Measurements from ENCODE around the gene ZNF502.

Gene ZNF502

DNA sequence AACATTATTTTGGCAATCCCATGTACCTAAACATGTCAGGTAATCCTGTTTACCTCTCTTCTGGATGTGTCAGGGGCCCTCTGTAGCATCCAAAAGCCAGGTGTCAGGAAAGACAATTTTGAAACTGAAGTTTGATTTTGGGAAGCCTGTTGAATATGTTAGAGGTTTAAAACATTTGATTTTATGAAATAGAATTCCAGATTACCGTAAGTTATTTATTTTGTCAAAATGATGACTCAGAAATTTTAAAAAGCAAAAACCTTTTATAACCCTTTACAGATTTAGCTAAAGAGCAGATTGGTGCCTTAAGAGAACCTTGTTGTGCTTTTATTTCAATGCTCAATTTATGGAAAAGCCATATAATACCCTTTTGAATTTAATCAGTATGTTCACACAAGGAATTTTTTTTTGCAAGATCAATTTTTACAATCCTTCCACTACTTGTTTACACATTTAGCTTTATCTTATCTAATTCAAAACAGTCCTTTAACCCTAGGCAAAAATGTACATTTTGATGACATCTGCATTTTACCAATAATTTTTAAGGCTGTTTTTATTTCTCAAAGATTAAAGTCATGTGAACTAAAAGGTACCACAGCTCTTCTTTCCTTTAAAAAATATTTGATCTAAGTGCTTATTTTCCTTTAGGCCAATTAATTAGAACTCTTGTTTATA lies 59.1 kb downstream of the ZNF502 start:
- DNase-seq (ENCODE audit: low read depth in 2 of 2): no peak

DNA sequence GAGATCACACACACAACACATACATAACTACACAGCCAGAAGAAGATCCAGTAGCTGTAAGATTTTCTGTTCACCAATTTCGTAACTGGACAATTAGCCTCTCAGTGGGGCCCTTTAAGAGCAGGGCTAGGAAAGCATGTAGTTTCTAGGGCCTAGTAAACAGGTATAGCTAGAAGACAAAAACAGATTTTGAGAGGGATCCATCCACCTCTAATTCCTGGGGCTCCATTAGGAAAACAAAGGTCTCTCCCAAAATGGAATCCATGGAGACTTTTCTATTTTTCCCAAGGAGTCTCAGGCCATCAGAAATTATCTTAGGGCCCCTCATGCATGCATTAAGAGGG lies 59.6 kb downstream of the ZNF502 start:
- no peak for DNase-seq (ENCODE audit: low read depth in 2 of 2)
